Measurements from ENCODE around the gene CLMP.

GRCh38 chr11:123203471-123203870, 8.4 kb upstream of the CLMP start:
- TF ChIP-seq POLR2AphosphoS5 (IDR thresholded peaks at IDR 0.05; ENCODE audit: low read depth, low read length): no peak
- no peak for TF ChIP-seq REST (IDR thresholded peaks at IDR 0.05; ENCODE audit: insufficient read depth in 1 of 2, low read depth in 2 of 2, low read length in 2 of 2)
- TF ChIP-seq TAF1 (IDR thresholded peaks at IDR 0.05; ENCODE audit: borderline replicate concordance, insufficient read depth, low read length): no peak

Measured in PFSK-1 (cell line).